ENCODE data around the gene GALNTL6.

Gene GALNTL6

GRCh38 chr4:172163215-172163614 lies 350.0 kb downstream of the GALNTL6 start:
- H3K27me3 ChIP-seq (ENCODE audit: control insufficient read depth in 2 of 2, insufficient read depth in 2 of 2, low read length in 2 of 2), result no peaks in the 10 kb centered on the region
- H3K4me3 ChIP-seq (ENCODE audit: low read length in 2 of 2), result no peak overlapping the region
- H3K9ac ChIP-seq (ENCODE audit: low read depth in 1 of 2, low read length in 2 of 2), result no peak overlapping the region
- H3K9me3 ChIP-seq (ENCODE audit: control insufficient read depth in 2 of 2, low read length in 2 of 2), result no peaks in the 10 kb centered on the region
- H3K27ac ChIP-seq (ENCODE audit: low read depth in 2 of 2, low read length in 2 of 2), result no peak overlapping the region
- no peaks in the 10 kb centered on the region for H3K36me3 ChIP-seq (ENCODE audit: control insufficient read depth in 2 of 2, insufficient read depth in 2 of 2, low read length in 2 of 2)
- no peaks in the 10 kb centered on the region for H3K4me1 ChIP-seq (ENCODE audit: control insufficient read depth in 2 of 2, insufficient read depth in 2 of 2, low read length in 2 of 2)

- H3K4me3 ChIP-seq (ENCODE audit: low read length in 2 of 2), result no peak overlapping the region
- H3K27me3 ChIP-seq (ENCODE audit: control insufficient read depth in 2 of 2, insufficient read depth in 2 of 2, low read length in 2 of 2), result no peaks in the 10 kb centered on the region
- no peak overlapping the region for H3K9ac ChIP-seq (ENCODE audit: low read depth in 1 of 2, low read length in 2 of 2)
- no peaks in the 10 kb centered on the region for H3K4me1 ChIP-seq (ENCODE audit: control insufficient read depth in 2 of 2, insufficient read depth in 2 of 2, low read length in 2 of 2)
- no peaks in the 10 kb centered on the region for H3K9me3 ChIP-seq (ENCODE audit: control insufficient read depth in 2 of 2, low read length in 2 of 2)
- no peaks in the 10 kb centered on the region for H3K36me3 ChIP-seq (ENCODE audit: control insufficient read depth in 2 of 2, insufficient read depth in 2 of 2, low read length in 2 of 2)
- no peak overlapping the region for H3K27ac ChIP-seq (ENCODE audit: low read depth in 2 of 2, low read length in 2 of 2)
Observed at GRCh38 chr4:172168888-172169287, 355.7 kb downstream of the GALNTL6 start.

GRCh38 chr4:172169871-172170270 lies 356.7 kb downstream of the GALNTL6 start:
- no peak overlapping the region for H3K4me3 ChIP-seq (ENCODE audit: low read length in 2 of 2)
- no peak overlapping the region for H3K27ac ChIP-seq (ENCODE audit: low read depth in 2 of 2, low read length in 2 of 2)
- no peaks in the 10 kb centered on the region for H3K27me3 ChIP-seq (ENCODE audit: control insufficient read depth in 2 of 2, insufficient read depth in 2 of 2, low read length in 2 of 2)
- no peaks in the 10 kb centered on the region for H3K4me1 ChIP-seq (ENCODE audit: control insufficient read depth in 2 of 2, insufficient read depth in 2 of 2, low read length in 2 of 2)
- H3K9ac ChIP-seq (ENCODE audit: low read depth in 1 of 2, low read length in 2 of 2), result no peak overlapping the region
- H3K36me3 ChIP-seq (ENCODE audit: control insufficient read depth in 2 of 2, insufficient read depth in 2 of 2, low read length in 2 of 2), result no peaks in the 10 kb centered on the region
- no peaks in the 10 kb centered on the region for H3K9me3 ChIP-seq (ENCODE audit: control insufficient read depth in 2 of 2, low read length in 2 of 2)

GRCh38 chr4:172173206-172173605 lies 360.0 kb downstream of the GALNTL6 start:
- no peaks in the 10 kb centered on the region for H3K36me3 ChIP-seq (ENCODE audit: control insufficient read depth in 2 of 2, insufficient read depth in 2 of 2, low read length in 2 of 2)
- H3K4me3 ChIP-seq (ENCODE audit: low read length in 2 of 2), result no peak overlapping the region
- H3K9ac ChIP-seq (ENCODE audit: low read depth in 1 of 2, low read length in 2 of 2), result no peak overlapping the region
- H3K27ac ChIP-seq (ENCODE audit: low read depth in 2 of 2, low read length in 2 of 2), result no peak overlapping the region
- no peaks in the 10 kb centered on the region for H3K9me3 ChIP-seq (ENCODE audit: control insufficient read depth in 2 of 2, low read length in 2 of 2)
- no peaks in the 10 kb centered on the region for H3K27me3 ChIP-seq (ENCODE audit: control insufficient read depth in 2 of 2, insufficient read depth in 2 of 2, low read length in 2 of 2)
- H3K4me1 ChIP-seq (ENCODE audit: control insufficient read depth in 2 of 2, insufficient read depth in 2 of 2, low read length in 2 of 2), result no peaks in the 10 kb centered on the region

- Histone ChIP-seq H3K9me3 (ENCODE audit: control insufficient read depth in 2 of 2, low read length in 2 of 2) (no peaks in the 10 kb centered on the region), H3K27me3 (ENCODE audit: control insufficient read depth in 2 of 2, insufficient read depth in 2 of 2, low read length in 2 of 2) (no peaks in the 10 kb centered on the region), H3K4me3 (ENCODE audit: low read length in 2 of 2) (no peak overlapping the region), H3K4me1 (ENCODE audit: control insufficient read depth in 2 of 2, insufficient read depth in 2 of 2, low read length in 2 of 2) (no peaks in the 10 kb centered on the region), H3K9ac (ENCODE audit: low read depth in 1 of 2, low read length in 2 of 2) (no peak overlapping the region), H3K36me3 (ENCODE audit: control insufficient read depth in 2 of 2, insufficient read depth in 2 of 2, low read length in 2 of 2) (no peaks in the 10 kb centered on the region), H3K27ac (ENCODE audit: low read depth in 2 of 2, low read length in 2 of 2) (no peak overlapping the region)
Observed at GRCh38 chr4:172177382-172177781, 364.2 kb downstream of the GALNTL6 start.

- Histone ChIP-seq H3K4me1 (ENCODE audit: control insufficient read depth in 2 of 2, insufficient read depth in 2 of 2, low read length in 2 of 2) (no peaks in the 10 kb centered on the region), H3K9ac (ENCODE audit: low read depth in 1 of 2, low read length in 2 of 2) (no peak overlapping the region), H3K9me3 (ENCODE audit: control insufficient read depth in 2 of 2, low read length in 2 of 2) (no peaks in the 10 kb centered on the region), H3K36me3 (ENCODE audit: control insufficient read depth in 2 of 2, insufficient read depth in 2 of 2, low read length in 2 of 2) (no peaks in the 10 kb centered on the region), H3K4me3 (ENCODE audit: low read length in 2 of 2) (no peak overlapping the region), H3K27ac (ENCODE audit: low read depth in 2 of 2, low read length in 2 of 2) (no peak overlapping the region), H3K27me3 (ENCODE audit: control insufficient read depth in 2 of 2, insufficient read depth in 2 of 2, low read length in 2 of 2) (no peaks in the 10 kb centered on the region)
Observed at GRCh38 chr4:172188248-172188988, 375.2 kb downstream of the GALNTL6 start.

GRCh38 chr4:172202480-172203076 lies 389.4 kb downstream of the GALNTL6 start:
- Histone ChIP-seq H3K9me3 (ENCODE audit: control insufficient read depth in 2 of 2, low read length in 2 of 2) (no peaks in the 10 kb centered on the region), H3K27me3 (ENCODE audit: control insufficient read depth in 2 of 2, insufficient read depth in 2 of 2, low read length in 2 of 2) (no peaks in the 10 kb centered on the region), H3K27ac (ENCODE audit: low read depth in 2 of 2, low read length in 2 of 2) (no peak overlapping the region), H3K36me3 (ENCODE audit: control insufficient read depth in 2 of 2, insufficient read depth in 2 of 2, low read length in 2 of 2) (no peaks in the 10 kb centered on the region), H3K4me1 (ENCODE audit: control insufficient read depth in 2 of 2, insufficient read depth in 2 of 2, low read length in 2 of 2) (no peaks in the 10 kb centered on the region), H3K9ac (ENCODE audit: low read depth in 1 of 2, low read length in 2 of 2) (no peak overlapping the region), H3K4me3 (ENCODE audit: low read length in 2 of 2) (no peak overlapping the region)

- Histone ChIP-seq H3K9me3 (ENCODE audit: control insufficient read depth in 2 of 2, low read length in 2 of 2) (no peaks in the 10 kb centered on the region), H3K27me3 (ENCODE audit: control insufficient read depth in 2 of 2, insufficient read depth in 2 of 2, low read length in 2 of 2) (no peaks in the 10 kb centered on the region), H3K4me1 (ENCODE audit: control insufficient read depth in 2 of 2, insufficient read depth in 2 of 2, low read length in 2 of 2) (no peaks in the 10 kb centered on the region), H3K9ac (ENCODE audit: low read depth in 1 of 2, low read length in 2 of 2) (no peak overlapping the region), H3K36me3 (ENCODE audit: control insufficient read depth in 2 of 2, insufficient read depth in 2 of 2, low read length in 2 of 2) (no peaks in the 10 kb centered on the region), H3K27ac (ENCODE audit: low read depth in 2 of 2, low read length in 2 of 2) (no peak overlapping the region), H3K4me3 (ENCODE audit: low read length in 2 of 2) (no peak overlapping the region)
Observed at GRCh38 chr4:172207258-172207657, 394.1 kb downstream of the GALNTL6 start.

GRCh38 chr4:172207886-172208285 lies 394.7 kb downstream of the GALNTL6 start:
- Histone ChIP-seq H3K27me3 (ENCODE audit: control insufficient read depth in 2 of 2, insufficient read depth in 2 of 2, low read length in 2 of 2) (no peaks in the 10 kb centered on the region), H3K9ac (ENCODE audit: low read depth in 1 of 2, low read length in 2 of 2) (no peak overlapping the region), H3K4me3 (ENCODE audit: low read length in 2 of 2) (no peak overlapping the region), H3K27ac (ENCODE audit: low read depth in 2 of 2, low read length in 2 of 2) (no peak overlapping the region), H3K36me3 (ENCODE audit: control insufficient read depth in 2 of 2, insufficient read depth in 2 of 2, low read length in 2 of 2) (no peaks in the 10 kb centered on the region), H3K4me1 (ENCODE audit: control insufficient read depth in 2 of 2, insufficient read depth in 2 of 2, low read length in 2 of 2) (no peaks in the 10 kb centered on the region), H3K9me3 (ENCODE audit: control insufficient read depth in 2 of 2, low read length in 2 of 2) (no peaks in the 10 kb centered on the region)

GRCh38 chr4:172220679-172221078 lies 407.5 kb downstream of the GALNTL6 start:
- no peaks in the 10 kb centered on the region for H3K36me3 ChIP-seq (ENCODE audit: control insufficient read depth in 2 of 2, insufficient read depth in 2 of 2, low read length in 2 of 2)
- H3K9me3 ChIP-seq (ENCODE audit: control insufficient read depth in 2 of 2, low read length in 2 of 2), result no peaks in the 10 kb centered on the region
- no peak overlapping the region for H3K9ac ChIP-seq (ENCODE audit: low read depth in 1 of 2, low read length in 2 of 2)
- no peak overlapping the region for H3K4me3 ChIP-seq (ENCODE audit: low read length in 2 of 2)
- H3K27me3 ChIP-seq (ENCODE audit: control insufficient read depth in 2 of 2, insufficient read depth in 2 of 2, low read length in 2 of 2), result no peaks in the 10 kb centered on the region
- H3K4me1 ChIP-seq (ENCODE audit: control insufficient read depth in 2 of 2, insufficient read depth in 2 of 2, low read length in 2 of 2), result no peaks in the 10 kb centered on the region
- H3K27ac ChIP-seq (ENCODE audit: low read depth in 2 of 2, low read length in 2 of 2), result no peak overlapping the region
